ENCODE data around the gene ADAM33.

ADAM33 gene

DNA sequence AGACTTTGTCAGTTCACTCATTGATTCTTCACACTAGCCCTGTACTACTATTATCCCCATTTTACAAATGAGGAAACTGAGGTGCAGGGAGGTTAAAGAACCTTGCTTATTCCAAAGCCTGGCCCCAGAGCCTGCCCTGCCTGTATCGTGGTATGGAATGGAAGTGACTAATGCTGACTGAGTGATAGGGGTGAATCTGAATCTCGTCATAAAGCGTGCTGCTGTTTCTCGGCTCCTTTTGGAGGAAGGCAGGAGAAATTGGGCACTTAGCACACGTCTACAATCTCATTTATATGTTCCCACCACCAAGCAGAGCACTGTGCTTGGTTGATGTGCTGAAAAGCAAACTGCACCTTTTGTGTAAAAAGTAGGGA lies 35.8 kb downstream of the ADAM33 start:
- DNase-seq (ENCODE audit: low spot score) = no peak

- no peak for DNase-seq (ENCODE audit: low spot score)
Measured at GRCh38 chr20:3645309-3646066, 36.3 kb downstream of the ADAM33 start.

GRCh38 chr20:3640259-3640658 lies 41.6 kb downstream of the ADAM33 start:
- DNase-seq (ENCODE audit: low spot score) = no peak

DNA sequence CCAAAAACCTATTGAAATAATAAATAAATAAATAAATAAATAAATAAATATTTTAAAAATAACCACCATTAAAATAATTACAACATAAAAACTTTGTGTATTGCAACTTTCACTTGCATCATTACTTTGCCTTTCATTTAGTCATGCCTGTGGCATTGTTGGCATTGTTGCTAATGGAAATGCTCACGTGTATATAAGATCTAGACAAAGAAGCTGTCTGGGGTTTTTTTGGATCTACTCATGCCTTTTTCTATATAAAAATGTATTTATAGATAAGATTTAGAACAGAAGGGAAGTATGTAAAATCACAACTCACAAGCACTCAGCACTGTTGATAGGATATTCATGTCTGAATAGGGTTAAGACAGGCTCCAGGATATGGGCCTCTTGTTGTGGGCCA lies 46.5 kb downstream of the ADAM33 start:
- no peak for DNase-seq (ENCODE audit: low spot score)

DNA sequence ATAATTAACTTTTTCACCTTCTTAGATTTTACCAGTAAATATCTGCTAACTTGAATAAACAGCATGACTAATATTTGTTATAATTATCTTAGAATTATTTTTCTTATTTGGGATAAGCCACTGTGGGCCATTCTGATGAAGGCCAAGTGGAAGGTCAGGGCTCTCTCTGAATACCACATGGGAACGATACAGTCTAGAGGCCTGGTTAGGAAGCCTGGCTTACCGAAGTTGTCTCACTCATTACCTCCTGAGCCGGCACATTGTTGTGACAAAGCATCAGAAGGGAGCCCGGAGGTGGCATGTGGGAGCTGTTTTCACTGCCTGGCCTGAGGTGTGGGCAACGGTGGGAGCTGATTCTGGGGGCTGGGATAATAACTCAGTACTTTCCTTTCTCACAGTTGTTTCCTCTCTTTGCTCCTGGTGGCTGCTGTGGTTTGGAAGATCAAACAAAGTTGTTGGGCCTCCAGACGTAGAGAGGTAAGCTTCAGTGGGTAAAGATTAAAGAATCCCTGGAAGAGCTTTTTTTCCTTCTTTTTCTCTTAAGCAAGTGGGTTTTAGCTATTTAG lies 47.8 kb downstream of the ADAM33 start:
- DNase-seq (ENCODE audit: low spot score) = no peak

GRCh38 chr20:3632311-3633004 lies 49.4 kb downstream of the ADAM33 start:
- DNase-seq (ENCODE audit: low spot score) = no peak

GRCh38 chr20:3631534-3631933 lies 50.3 kb downstream of the ADAM33 start:
- no peak for DNase-seq (ENCODE audit: low spot score)

DNA sequence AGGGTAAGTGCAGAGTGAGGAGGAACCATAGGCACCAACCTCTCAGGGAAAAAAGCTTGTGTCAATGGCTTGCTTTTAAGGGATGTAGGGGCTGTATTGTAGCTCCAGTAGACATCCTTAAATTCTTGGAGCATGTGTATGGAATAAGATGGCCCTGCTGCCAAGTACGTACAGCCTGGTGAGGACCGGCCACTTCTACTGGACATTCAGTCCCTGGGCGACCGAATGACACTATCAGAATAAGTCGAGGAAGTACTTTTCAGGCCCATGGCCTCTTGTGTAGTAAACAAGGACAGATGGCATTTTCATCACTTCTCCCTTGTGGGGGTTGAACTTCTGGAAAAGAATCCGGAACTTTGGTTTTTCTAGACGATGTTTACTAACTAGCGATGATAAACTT lies 51.4 kb downstream of the ADAM33 start:
- no peak for DNase-seq (ENCODE audit: low spot score)

GRCh38 chr20:3629893-3630292 lies 51.9 kb downstream of the ADAM33 start:
- no peak for DNase-seq (ENCODE audit: low spot score)

DNA sequence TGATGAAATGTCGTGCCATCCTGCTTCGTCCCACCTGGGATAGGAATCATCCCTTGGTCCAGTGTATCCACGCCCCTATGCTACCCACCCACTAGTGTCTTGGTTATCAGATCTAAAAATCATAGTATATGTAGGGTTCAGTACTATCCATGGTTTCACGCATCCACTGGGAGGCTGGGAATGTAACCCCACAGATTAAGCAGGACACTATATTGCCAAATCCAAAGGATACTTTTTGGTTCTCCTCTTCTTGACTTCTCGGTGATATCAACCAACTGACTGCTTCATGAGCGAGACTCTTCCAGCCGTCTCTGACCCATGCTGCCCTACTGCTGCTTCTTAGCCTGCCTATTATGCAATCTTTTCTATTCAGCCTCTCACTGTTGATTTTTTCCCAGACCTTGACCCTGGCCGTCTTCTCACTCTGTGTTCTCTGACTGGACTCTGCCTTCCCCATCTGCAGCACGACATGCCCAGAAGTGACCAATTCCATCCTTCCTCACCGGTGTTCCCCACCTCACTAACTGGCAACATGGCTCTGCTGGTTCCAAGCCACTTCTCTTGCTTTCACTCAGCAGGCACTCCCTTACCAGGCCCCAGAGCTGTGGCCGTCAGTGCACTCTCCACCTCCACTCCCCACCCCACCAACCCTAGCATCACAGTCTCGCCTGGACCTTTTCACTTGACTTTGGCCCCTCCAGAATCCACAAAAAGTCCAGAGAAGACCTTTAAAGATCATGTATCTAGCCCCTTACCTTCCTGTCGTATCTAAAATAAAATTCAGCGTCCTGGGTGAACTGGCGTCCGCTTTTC lies 53.1 kb downstream of the ADAM33 start:
- no peak for DNase-seq (ENCODE audit: low spot score)

- DNase-seq (ENCODE audit: low spot score) = no peak
Measured at GRCh38 chr20:3627476-3627875, 54.3 kb downstream of the ADAM33 start.

- no peak for DNase-seq (ENCODE audit: low spot score)
Measured at GRCh38 chr20:3622406-3622805, 59.4 kb downstream of the ADAM33 start.

DNA sequence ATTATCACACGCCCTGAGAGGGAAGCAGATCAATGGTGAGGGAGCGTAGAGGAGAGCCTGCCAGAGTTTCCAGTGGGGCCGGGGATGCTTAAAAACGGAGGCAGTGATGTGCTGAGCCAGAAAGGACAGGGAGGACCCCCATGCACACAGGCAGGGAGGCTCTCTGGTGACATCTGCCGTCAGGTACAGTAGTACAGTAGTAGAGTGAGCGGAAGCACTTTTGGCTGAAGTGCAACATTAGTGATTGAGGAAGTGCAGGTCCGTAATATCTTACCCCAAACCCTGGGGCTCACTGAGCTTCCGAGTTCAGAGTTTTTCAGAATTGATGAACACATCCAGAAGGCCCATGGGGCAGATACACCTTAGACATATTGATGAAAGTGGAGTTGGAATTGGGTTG lies 60.7 kb downstream of the ADAM33 start:
- DNase-seq (ENCODE audit: low spot score) = no peak
